Spleen (tissue), 7 donors: Measurements from ENCODE around the gene CAND2.

Experiments used
- POLR2A ChIP-seq, 3 donors: fragments of 450-650 bp; IDR thresholded peaks; one replicate each; pipeline ENCODE4 v1.5.1; 2017; ENCODE audit warnings: antibody characterized with exemption in 3 of 3, mild to moderate bottlenecking in 1 of 3
- TF ChIP-seq, protein P1 (sequence below), 11 experiments: fragments of 200-600 bp in 7 of 11; fragments of 450-650 bp in 4 of 11; sonication (generic) in 4 of 11; IDR thresholded peaks in 8 of 11; conservative IDR thresholded peaks in 3 of 11; 1 replicate in 7 of 11; 2 replicates in 4 of 11; pipeline versions ENCODE4 v1.4.0 to v1.8.0; 2016 to 2021; ENCODE audit warnings: antibody characterized with exemption in 11 of 11, inconsistent platforms in 4 of 11, mild to moderate bottlenecking in 1 of 11
- donor health status: DM: no; HTN: no; CAD: no; lungs with moderate emphysema.
- donor health status: DM: no; HTN: no; CAD: no.
- donor health status: DM: no; HTN: no; CAD: no.

DNA sequence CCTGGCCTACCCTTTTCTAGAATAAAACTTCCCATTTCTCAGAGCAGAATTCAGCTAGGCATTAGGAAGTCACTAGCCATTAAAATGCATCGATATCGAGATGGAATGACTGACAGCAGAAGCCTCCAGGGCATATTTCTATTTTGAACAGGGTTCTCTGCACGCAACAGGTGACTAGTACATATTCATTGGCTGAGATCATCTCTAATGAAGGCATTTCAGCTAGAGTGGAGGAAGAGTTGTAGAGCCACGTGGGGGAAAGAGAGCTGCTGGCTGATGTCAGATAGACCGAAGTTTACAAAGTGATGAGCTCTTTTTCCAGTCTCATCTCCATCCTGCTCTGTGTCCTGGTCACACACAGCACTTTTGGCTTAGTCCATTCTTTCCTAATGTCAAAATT is 44.9 kb upstream of the CAND2 start:
- TF ChIP-seq, protein P1, sequence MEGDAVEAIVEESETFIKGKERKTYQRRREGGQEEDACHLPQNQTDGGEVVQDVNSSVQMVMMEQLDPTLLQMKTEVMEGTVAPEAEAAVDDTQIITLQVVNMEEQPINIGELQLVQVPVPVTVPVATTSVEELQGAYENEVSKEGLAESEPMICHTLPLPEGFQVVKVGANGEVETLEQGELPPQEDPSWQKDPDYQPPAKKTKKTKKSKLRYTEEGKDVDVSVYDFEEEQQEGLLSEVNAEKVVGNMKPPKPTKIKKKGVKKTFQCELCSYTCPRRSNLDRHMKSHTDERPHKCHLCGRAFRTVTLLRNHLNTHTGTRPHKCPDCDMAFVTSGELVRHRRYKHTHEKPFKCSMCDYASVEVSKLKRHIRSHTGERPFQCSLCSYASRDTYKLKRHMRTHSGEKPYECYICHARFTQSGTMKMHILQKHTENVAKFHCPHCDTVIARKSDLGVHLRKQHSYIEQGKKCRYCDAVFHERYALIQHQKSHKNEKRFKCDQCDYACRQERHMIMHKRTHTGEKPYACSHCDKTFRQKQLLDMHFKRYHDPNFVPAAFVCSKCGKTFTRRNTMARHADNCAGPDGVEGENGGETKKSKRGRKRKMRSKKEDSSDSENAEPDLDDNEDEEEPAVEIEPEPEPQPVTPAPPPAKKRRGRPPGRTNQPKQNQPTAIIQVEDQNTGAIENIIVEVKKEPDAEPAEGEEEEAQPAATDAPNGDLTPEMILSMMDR (IDR thresholded peaks at IDR 0.05 in 8 of 11, conservative IDR thresholded peaks at IDR 0.05 in 3 of 11), result no peak
- no peak for TF ChIP-seq POLR2A (IDR thresholded peaks at IDR 0.05)
